Kidney (tissue), 14 donors: Measurements from ENCODE around the gene SORBS1. TPM values are rescaled to one million over a fixed set of nuclear protein-coding genes. Genes with fewer than 3 reads are reported as not detected.

Source experiments
- DNase-seq, 5 donors: peaks; one replicate each; pipeline ENCODE4 v3.0.0-alpha.2; 2013 to 2020
- FAIRE-seq: peaks from 2 replicates; lab custom pipeline; 2012; peaks lifted over from hg19 to GRCh38; lab: Jason Lieb, UNC
- H3K27ac ChIP-seq, 2 donors: one replicate each; pipeline ENCODE4 v1.7.0; 2013; ENCODE audit warnings: low read depth in 2 of 2, low read length in 2 of 2, inconsistent platforms in 1 of 2
- H3K27me3 ChIP-seq: one replicate; pipeline ENCODE4 v1.7.1; 2013; ENCODE audit warnings: low read length, inconsistent platforms; ENCODE audit not compliant: control insufficient read depth, insufficient read depth
- H3K36me3 ChIP-seq, 3 donors: one replicate each; pipeline versions ENCODE4 v1.7.0 to v1.7.1; 2013; ENCODE audit warnings: low read length in 3 of 3, control low read depth in 1 of 3, inconsistent platforms in 1 of 3; ENCODE audit not compliant: insufficient read depth in 3 of 3, control insufficient read depth in 2 of 3
- H3K4me1 ChIP-seq, 3 donors: one replicate each; pipeline versions ENCODE4 v1.7.0 to v1.7.1; 2013; ENCODE audit warnings: low read length in 3 of 3, inconsistent platforms in 1 of 3, low read depth in 1 of 3; ENCODE audit not compliant: control insufficient read depth in 2 of 3, insufficient read depth in 2 of 3
- H3K4me3 ChIP-seq, 3 donors: one replicate each; pipeline versions ENCODE4 v1.7.0 to v1.8.1; 2013; ENCODE audit warnings: low read length in 3 of 3, control low read depth in 1 of 3, inconsistent platforms in 1 of 3
- H3K9ac ChIP-seq, 3 donors: one replicate each; pipeline versions ENCODE4 v1.7.0 to v1.7.1; 2013; ENCODE audit warnings: low read length in 3 of 3, control low read depth in 1 of 3, inconsistent platforms in 1 of 3
- H3K9me3 ChIP-seq, 3 donors: one replicate each; pipeline versions ENCODE4 v1.7.0 to v1.7.1; 2013; ENCODE audit warnings: low read length in 3 of 3, control low read depth in 1 of 3, inconsistent platforms in 1 of 3; ENCODE audit not compliant: control insufficient read depth in 2 of 3, insufficient read depth in 1 of 3
- intact Hi-C: fragments of 100-400 bp; cut with DNase I; formaldehyde crosslinking; loops from one replicate; pipeline ENCODE4 v1.11.1; 2022
- polyA plus RNA-seq: library from polyadenylated mRNA; stranded (reverse); fragments of 350-450 nt; fragmentation: Illumina TruSeq; extraction: RNeasy Lipid Tissue Mini Kit (QIAGEN cat#74804); gene quantifications from one replicate; pipeline ENCODE4 v1.2.3, GENCODE V29; 2014; ENCODE audit warnings: low read depth, low replicate concordance; ENCODE audit not compliant: insufficient read depth
- total RNA-seq: library from RNA; stranded (reverse); fragmentation: NEBNext Ultra II Directional; extraction: Animal tissue kit (Norgen Biotek cat#: 25700); gene quantifications from one replicate; pipeline ENCODE4 v1.2.1, GENCODE V29; 2021
- TF ChIP-seq, protein P1 (sequence below): IDR thresholded peaks from 3 replicates; pipeline ENCODE4 v1.5.1; 2012; ENCODE audit warnings: mild to moderate bottlenecking, moderate library complexity, borderline replicate concordance; ENCODE audit not compliant: insufficient read depth; ENCODE audit errors: extremely low read depth
- donor health status: control.
- donor health status: control.
- donor health status: control.
- donor health status: control.
- donor health status: control.
- donor health status: DM: yes; HTN: yes; CAD: no.
- donor health status: Normal renal cell carcinoma (clear cell type).

Gene SORBS1
- total and polyA plus RNA-seq, 2 donors from 2014 or later, result 12.2 to 91.7 TPM

DNA sequence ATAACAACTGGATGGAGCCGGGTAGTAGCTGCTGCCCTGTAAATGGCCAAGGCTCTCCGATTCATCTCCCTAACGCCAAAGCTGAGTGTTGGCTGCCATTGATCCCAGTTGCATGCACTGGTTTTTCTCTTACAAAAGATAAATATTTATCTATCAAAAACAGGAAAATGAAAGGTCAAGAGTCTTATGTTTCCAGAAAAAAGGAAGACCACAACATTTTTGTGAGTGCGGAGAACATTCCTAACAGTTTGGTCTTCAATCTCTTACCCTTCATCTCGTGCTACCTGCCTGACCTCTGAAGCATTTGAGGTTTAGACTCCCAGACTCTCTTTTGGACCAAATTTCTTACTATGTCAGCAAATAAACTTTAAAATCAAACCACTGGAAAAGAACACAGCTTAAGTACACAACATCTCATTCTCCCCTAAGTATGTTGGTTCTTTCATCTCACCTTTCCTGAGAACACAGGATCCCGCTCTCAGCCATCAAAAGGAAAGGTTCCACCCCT is 61.6 kb downstream of the SORBS1 start:
- Histone ChIP-seq H3K9me3 (no peaks in the 10 kb centered on the region), H3K27me3 (no peaks in the 10 kb centered on the region), H3K9ac (no peak overlapping the region), H3K4me1 (peaks cover 0 to 7% (median 0%) of the 10 kb centered on the region in 3 donors), H3K4me3 (no peak overlapping the region), H3K27ac (no peak overlapping the region), H3K36me3 (no peaks in the 10 kb centered on the region)
- FAIRE-seq (no peak), DNase-seq (no peak)
- TF ChIP-seq, protein P1, sequence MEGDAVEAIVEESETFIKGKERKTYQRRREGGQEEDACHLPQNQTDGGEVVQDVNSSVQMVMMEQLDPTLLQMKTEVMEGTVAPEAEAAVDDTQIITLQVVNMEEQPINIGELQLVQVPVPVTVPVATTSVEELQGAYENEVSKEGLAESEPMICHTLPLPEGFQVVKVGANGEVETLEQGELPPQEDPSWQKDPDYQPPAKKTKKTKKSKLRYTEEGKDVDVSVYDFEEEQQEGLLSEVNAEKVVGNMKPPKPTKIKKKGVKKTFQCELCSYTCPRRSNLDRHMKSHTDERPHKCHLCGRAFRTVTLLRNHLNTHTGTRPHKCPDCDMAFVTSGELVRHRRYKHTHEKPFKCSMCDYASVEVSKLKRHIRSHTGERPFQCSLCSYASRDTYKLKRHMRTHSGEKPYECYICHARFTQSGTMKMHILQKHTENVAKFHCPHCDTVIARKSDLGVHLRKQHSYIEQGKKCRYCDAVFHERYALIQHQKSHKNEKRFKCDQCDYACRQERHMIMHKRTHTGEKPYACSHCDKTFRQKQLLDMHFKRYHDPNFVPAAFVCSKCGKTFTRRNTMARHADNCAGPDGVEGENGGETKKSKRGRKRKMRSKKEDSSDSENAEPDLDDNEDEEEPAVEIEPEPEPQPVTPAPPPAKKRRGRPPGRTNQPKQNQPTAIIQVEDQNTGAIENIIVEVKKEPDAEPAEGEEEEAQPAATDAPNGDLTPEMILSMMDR, result no peak
- intact Hi-C loops, result no loop called here

DNA sequence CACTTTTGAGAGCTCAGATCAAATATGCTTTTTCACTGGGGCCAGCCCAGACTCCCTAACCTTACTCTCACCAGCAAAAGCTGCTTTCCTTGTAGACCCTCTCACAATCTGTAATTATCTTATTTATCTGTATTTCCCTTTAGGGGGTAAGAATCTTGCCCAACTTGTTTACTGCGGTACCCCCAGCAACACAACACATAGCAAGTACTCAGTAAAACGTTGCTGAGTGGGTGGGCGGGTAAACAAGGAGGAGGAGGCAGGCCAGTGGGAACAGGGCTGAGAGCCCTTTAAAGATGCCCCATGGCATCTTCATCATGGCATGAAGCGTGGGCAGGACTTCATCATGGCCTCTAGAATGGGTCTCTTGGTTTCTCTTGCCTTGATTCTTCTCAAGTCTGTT is 64.2 kb downstream of the SORBS1 start:
- intact Hi-C loops, result no loop called here
- no peak overlapping the region for H3K27ac ChIP-seq
- no peaks in the 10 kb centered on the region for H3K9me3 ChIP-seq
- TF ChIP-seq, protein P1, result no peak
- H3K27me3 ChIP-seq, result no peaks in the 10 kb centered on the region
- H3K4me1 ChIP-seq, result peaks cover 0 to 3% (median 0%) of the 10 kb centered on the region in 3 donors
- DNase-seq (no peak), FAIRE-seq (no peak)
- no peak overlapping the region for H3K9ac ChIP-seq
- H3K36me3 ChIP-seq, result no peaks in the 10 kb centered on the region
- no peak overlapping the region for H3K4me3 ChIP-seq

DNA sequence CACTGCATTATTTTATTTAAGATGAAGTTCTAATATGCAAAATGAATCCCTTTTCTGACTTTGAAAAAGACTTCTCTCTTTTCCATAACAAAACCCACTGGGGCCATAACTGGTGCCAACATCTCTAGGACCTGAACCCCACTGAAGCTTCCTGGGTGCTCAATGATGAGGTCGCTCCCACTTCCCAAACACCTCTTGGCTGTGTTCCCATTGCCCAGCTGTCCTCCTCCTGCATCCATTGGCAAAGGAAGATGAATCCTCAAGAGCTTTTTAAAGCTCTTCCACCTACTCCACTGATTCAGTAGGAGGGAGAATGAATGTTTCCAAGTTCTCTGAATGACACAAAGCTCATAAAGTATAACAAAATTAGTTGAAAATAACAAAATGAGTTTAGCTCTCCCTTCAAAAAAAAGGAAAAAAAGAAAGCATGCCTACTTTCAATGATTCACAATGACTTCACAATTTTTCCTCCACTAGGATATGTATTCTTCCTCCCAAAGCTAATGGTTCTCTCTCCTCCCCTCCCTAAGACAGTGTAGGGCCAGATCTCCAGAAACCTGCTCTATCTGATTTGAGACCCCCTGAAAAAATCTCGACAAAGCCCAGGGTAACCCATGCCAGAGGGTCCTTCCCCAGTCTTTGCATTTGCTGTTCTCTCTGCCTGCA is 64.8 kb downstream of the SORBS1 start:
- DNase-seq, result no peak
- H3K9me3 ChIP-seq, result no peaks in the 10 kb centered on the region
- no peaks in the 10 kb centered on the region for H3K36me3 ChIP-seq
- H3K27ac ChIP-seq, result no peak overlapping the region
- FAIRE-seq, result no peak
- H3K4me1 ChIP-seq, result peaks cover 0 to 3% (median 0%) of the 10 kb centered on the region in 3 donors
- intact Hi-C loops, result no loop called here
- H3K27me3 ChIP-seq, result no peaks in the 10 kb centered on the region
- H3K4me3 ChIP-seq, result no peak overlapping the region
- TF ChIP-seq, protein P1, result no peak
- H3K9ac ChIP-seq, result no peak overlapping the region

DNA sequence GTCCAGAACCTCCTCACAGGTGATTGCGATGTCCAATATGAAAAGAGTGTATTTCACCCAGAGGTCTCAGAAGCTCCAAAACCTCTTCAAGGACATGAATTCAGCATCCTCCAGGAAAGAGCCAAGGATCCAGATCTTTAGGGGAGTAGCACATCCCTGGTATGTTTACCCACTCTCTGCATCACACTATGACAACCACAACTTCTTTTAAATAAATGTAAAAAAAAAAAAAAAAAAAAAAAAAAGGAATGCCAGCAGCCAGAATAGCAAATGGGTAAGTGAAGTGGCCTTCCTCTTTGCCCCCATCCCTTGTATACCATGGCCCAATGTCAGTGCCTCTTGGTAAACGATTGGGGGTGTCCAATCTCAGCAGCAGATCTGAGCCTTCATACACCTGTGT is 67.3 kb downstream of the SORBS1 start:
- FAIRE-seq, result no peak
- H3K27ac ChIP-seq, result peak overlapping the region in 1 of 2 donors; percentile 7

More for the DNA sequence above, 67.3 kb downstream of the SORBS1 start:
- TF ChIP-seq, protein P1, result no peak
- H3K4me3 ChIP-seq, result no peak overlapping the region
- intact Hi-C loops, result no loop called here
- no peaks in the 10 kb centered on the region for H3K9me3 ChIP-seq
- no peak overlapping the region for H3K9ac ChIP-seq
- DNase-seq, result no peak
- no peaks in the 10 kb centered on the region for H3K36me3 ChIP-seq
- H3K4me1 ChIP-seq, result no peaks in the 10 kb centered on the region
- no peaks in the 10 kb centered on the region for H3K27me3 ChIP-seq
